GM12878 (cell line): ENCODE results near the gene PLEKHG4B. TPM values are rescaled to one million over a fixed set of nuclear protein-coding genes. Genes with fewer than 3 reads are reported as not detected.

Source experiments
- ATAC-seq: fragments of 200-7000 bp; cut with Tn5 transposase; 3 replicates; pipeline ENCODE4 v1.9.1; 2020; ENCODE audit warnings: mild to moderate bottlenecking, moderate library complexity
- BruUV-seq: library from RNA; stranded (reverse); fragments of 400-500 nt; replicated peaks from 2 replicates; lab custom pipeline; 2021; lab: Mats Ljungman, UMichigan
- CTCF ChIA-PET: fragments of 300-600 bp; sonication (Branson Sonifier 250); formaldehyde crosslinking; extraction: SDS; loops from one replicate; lab custom pipeline; 2021; ENCODE audit warnings: inconsistent platforms; lab: Yijun Ruan, JAX
- POLR2A ChIA-PET: fragments of 350-600 bp; formaldehyde crosslinking; extraction: SDS; loops from one replicate; lab custom pipeline; 2021; ENCODE audit warnings: inconsistent platforms; lab: Charles Lee
- RAD21 ChIA-PET: fragments of 300-600 bp; sonication (Branson Sonifier 250); formaldehyde crosslinking; loops from one replicate; lab custom pipeline; 2023; ENCODE audit warnings: antibody characterized with exemption; ENCODE audit not compliant: unreplicated experiment; lab: Charles Lee
- SMC1A ChIA-PET: fragments of 300-600 bp; sonication (Branson Sonifier 250); formaldehyde crosslinking; loops from one replicate; lab custom pipeline; 2023; ENCODE audit not compliant: unreplicated experiment, uncharacterized antibody; lab: Charles Lee
- DNase-seq: peaks from one replicate; pipeline ENCODE4 v3.0.0-alpha.2; 2011; ENCODE audit warnings: low read depth, low spot score
- FAIRE-seq: peaks from 3 replicates; lab custom pipeline; 2011; peaks lifted over from hg19 to GRCh38; lab: Jason Lieb, UNC
- H2AFZ ChIP-seq: 2 replicates; pipeline ENCODE4 v1.6.0; 2011; ENCODE audit warnings: low read depth, low read length, control low read depth; ENCODE audit not compliant: control insufficient read depth
- H3K27ac ChIP-seq: 2 replicates; pipeline ENCODE4 v1.5.1; 2011; ENCODE audit warnings: control low read depth; ENCODE audit not compliant: control insufficient read depth, insufficient read depth
- H3K27me3 ChIP-seq, 2 experiments: replicated peaks in 1 of 2; 2 replicates each; pipeline versions ENCODE4 v1.6.0 to v1.6.1; 2011; ENCODE audit warnings: low read length in 1 of 2; ENCODE audit not compliant: control insufficient read depth in 2 of 2, insufficient read depth in 2 of 2
- H3K36me3 ChIP-seq, 2 experiments: 2 replicates each; pipeline ENCODE4 v1.5.1; 2011; ENCODE audit warnings: low read length in 1 of 2; ENCODE audit not compliant: control insufficient read depth in 2 of 2, insufficient read depth in 2 of 2
- H3K4me1 ChIP-seq: 2 replicates; pipeline ENCODE4 v1.6.1; 2011; ENCODE audit warnings: mild to moderate bottlenecking, low read length, moderate library complexity, mixed read lengths; ENCODE audit not compliant: control insufficient read depth, insufficient read depth
- H3K4me2 ChIP-seq: 2 replicates; pipeline ENCODE4 v1.6.0; 2011; ENCODE audit warnings: control low read depth; ENCODE audit not compliant: control insufficient read depth, insufficient read depth
- H3K4me3 ChIP-seq: fragments of 200-600 bp; sonication (generic); 2 replicates; pipeline ENCODE4 v1.5.1; 2016
- H3K79me2 ChIP-seq: 2 replicates; pipeline ENCODE4 v1.6.0; 2011; ENCODE audit warnings: low read length; ENCODE audit not compliant: control insufficient read depth, insufficient read depth
- H3K9ac ChIP-seq: 2 replicates; pipeline ENCODE4 v1.8.0; 2011; ENCODE audit warnings: low read length, control low read depth, mixed read lengths; ENCODE audit not compliant: control insufficient read depth, insufficient read depth
- H3K9me3 ChIP-seq: replicated peaks from 3 replicates; pipeline ENCODE4 v1.5.1; 2011; ENCODE audit warnings: mild to moderate bottlenecking, low read length; ENCODE audit not compliant: control insufficient read depth, insufficient read depth
- H4K20me1 ChIP-seq: 2 replicates; pipeline ENCODE4 v1.6.0; 2011; ENCODE audit not compliant: control insufficient read depth, insufficient read depth
- BHLHE40 ChIP-seq, 2 experiments: fragments of 450-650 bp in 1 of 2; IDR thresholded peaks; 2 replicates each; pipeline ENCODE4 v1.6.1; 2011 to 2017; ENCODE audit warnings: low read depth in 2 of 2, borderline replicate concordance in 1 of 2, improper control_type of control experiment in 1 of 2, low read length in 1 of 2, mild to moderate bottlenecking in 1 of 2
- FOXM1 ChIP-seq: IDR thresholded peaks from 2 replicates; pipeline ENCODE4 v1.6.1; 2012; ENCODE audit warnings: low read depth, mild to moderate bottlenecking, inconsistent platforms, low read length, moderate library complexity
- IRF4 ChIP-seq: IDR thresholded peaks from 2 replicates; pipeline ENCODE4 v1.6.1; 2011; ENCODE audit warnings: low read depth, low read length
- NBN ChIP-seq: fragments of 450-650 bp; IDR thresholded peaks from 2 replicates; pipeline ENCODE4 v1.6.1; 2016
- NR2F1 ChIP-seq: fragments of 450-650 bp; conservative IDR thresholded peaks from 2 replicates; pipeline ENCODE4 v1.6.1; 2017; ENCODE audit warnings: mild to moderate bottlenecking
- RAD51 ChIP-seq: fragments of 450-650 bp; IDR thresholded peaks from 2 replicates; pipeline ENCODE4 v1.6.1; 2016; ENCODE audit warnings: moderate library complexity, mild to moderate bottlenecking, inconsistent platforms
- SMAD5 ChIP-seq: IDR thresholded peaks from 2 replicates; pipeline ENCODE4 v1.6.1; 2016; ENCODE audit warnings: antibody characterized with exemption, low read depth
- TARDBP ChIP-seq: IDR thresholded peaks from 2 replicates; pipeline ENCODE4 v1.6.1; 2016; ENCODE audit warnings: borderline replicate concordance
- TCF12 ChIP-seq: IDR thresholded peaks from 2 replicates; pipeline ENCODE4 v1.6.1; 2011; ENCODE audit warnings: low read depth, mild to moderate bottlenecking, low read length
- WGBS: methylation state at CpG from one replicate; pipeline ENCODE4 v1.1.6; 2016; ENCODE audit warnings: low lambda C conversion rate; ENCODE audit not compliant: insufficient replicate concordance, insufficient coverage; ENCODE audit errors: missing lambda C conversion rate; 5-methylcytosine and 5-hydroxymethylcytosine counted together
- in situ Hi-C: fragments of 300-500 bp; cut with MboI; formaldehyde crosslinking; loops from 9 replicates; pipeline ENCODE4 v1.14.3; 2018; ENCODE audit warnings: mixed read lengths
- intact Hi-C: fragments of 100-400 bp; cut with micrococcal nuclease; formaldehyde crosslinking; loops from one replicate; pipeline ENCODE4 v1.14.2; 2022; ENCODE audit not compliant: unreplicated experiment
- polyA plus RNA-seq, 11 experiments: library from polyadenylated mRNA; depleted of rRNA in 4 of 11; unstranded in 6 of 11; stranded (reverse) in 5 of 11; fragments of >200 nt; fragmentation: Nextera tagmentation in 4 of 11; fragmentation: Illumina TruSeq in 1 of 11; extraction: Ambion mirVana in 4 of 11; extraction: Trizol in 1 of 11; gene quantifications; 1 replicate in 1 of 11; 2 replicates in 10 of 11; pipeline versions ENCODE4 v1.2.1 to v1.2.3, GENCODE V29; 2011 to 2016; ENCODE audit warnings: inconsistent platforms in 2 of 11, missing spikeins in 2 of 11, low read depth in 1 of 11
- total RNA-seq, 4 experiments: library from RNA; depleted of rRNA in 3 of 4; stranded (reverse); fragments of >200 nt in 3 of 4; fragmentation: Illumina TruSeq in 1 of 4; extraction: Trizol in 1 of 4; gene quantifications; 2 replicates each; pipeline versions ENCODE4 v1.2.1 to v1.2.3, GENCODE V29; 2013 to 2021
- TF ChIP-seq, protein P1 (sequence below): IDR thresholded peaks from 2 replicates; pipeline ENCODE4 v1.6.1; 2012; ENCODE audit warnings: low read depth, low read length, improper control_type of control experiment
- TF ChIP-seq, protein P2 (sequence below): fragments of 450-650 bp; IDR thresholded peaks from 2 replicates; pipeline ENCODE4 v1.6.1; 2017; ENCODE audit warnings: low read depth, mild to moderate bottlenecking, moderate library complexity
- TF ChIP-seq, protein P3 (sequence below): fragments of 450-650 bp; IDR thresholded peaks from 2 replicates; pipeline ENCODE4 v1.6.1; 2017; ENCODE audit warnings: antibody characterized with exemption, mild to moderate bottlenecking, moderate library complexity
- TF ChIP-seq, protein P4 (sequence below): IDR thresholded peaks from 2 replicates; pipeline ENCODE4 v1.6.1; 2011; ENCODE audit warnings: borderline replicate concordance, low read depth, mild to moderate bottlenecking, moderate library complexity, mixed read lengths, low read length; ENCODE audit not compliant: insufficient read depth; ENCODE audit errors: extremely low read length
- TF ChIP-seq, protein P5 (sequence below): fragments of 450-650 bp; formaldehyde crosslinking; IDR thresholded peaks from 2 replicates; pipeline ENCODE4 v1.4.0; 2022; ENCODE audit warnings: mild to moderate bottlenecking, moderate library complexity

Gene PLEKHG4B
- total and polyA plus RNA-seq, 10 of the 15 experiments (the other 5 are each of a cell fraction or from before 2014, with no cell fraction given) = under 0.01 to 0.05 (median 0.01) TPM; not detected in 6

DNA sequence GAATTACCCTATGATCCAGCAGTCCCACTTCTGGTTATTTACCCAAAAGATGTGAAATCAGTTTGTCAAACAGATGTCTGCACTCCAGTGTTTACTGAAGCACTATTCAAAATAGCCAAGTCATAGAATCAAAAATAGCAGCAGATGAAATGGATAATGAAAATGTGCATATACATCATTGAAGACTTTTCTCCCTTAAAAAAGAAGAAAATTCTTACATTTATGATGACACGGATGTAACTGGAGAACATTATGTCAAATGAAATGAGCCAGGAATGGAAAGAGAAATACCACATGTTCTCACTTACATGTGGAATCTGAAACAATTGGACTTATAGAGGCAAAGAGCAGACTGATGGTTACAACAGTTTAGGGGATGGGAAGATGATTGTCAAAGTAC lies 21.5 kb upstream of the PLEKHG4B start:
- Histone ChIP-seq H3K4me1 (no peaks in the 10 kb centered on the region), H3K27me3 (no peaks in the 10 kb centered on the region), H3K27ac (no peak overlapping the region), H3K4me2 (no peak overlapping the region), H4K20me1 (no peaks in the 10 kb centered on the region), H3K9ac (no peak overlapping the region), H3K4me3 (no peak overlapping the region), H3K9me3 (no peaks in the 10 kb centered on the region), H3K36me3 (no peaks in the 10 kb centered on the region), H3K79me2 (no peaks in the 10 kb centered on the region), H2AFZ (no peak overlapping the region)
- ATAC-seq = no peak
- ChIA-PET POLR2A (no interaction called here), CTCF (interaction anchor here (0.5 kb wide), 1 partner anchor 24 kb away, joined by 3 read pairs; no protein-coding TSS in a partner anchor), RAD21 (no interaction called here), SMC1A (no interaction called here)
- no peak for DNase-seq
- no TSS peak for BruUV-seq
- FAIRE-seq = no peak
- intact Hi-C loops (no loop called here), in situ Hi-C loops (no loop called here)
- 47% methylated on average over 1 of the region's 1 CpG for WGBS
- TF ChIP-seq, protein P1, sequence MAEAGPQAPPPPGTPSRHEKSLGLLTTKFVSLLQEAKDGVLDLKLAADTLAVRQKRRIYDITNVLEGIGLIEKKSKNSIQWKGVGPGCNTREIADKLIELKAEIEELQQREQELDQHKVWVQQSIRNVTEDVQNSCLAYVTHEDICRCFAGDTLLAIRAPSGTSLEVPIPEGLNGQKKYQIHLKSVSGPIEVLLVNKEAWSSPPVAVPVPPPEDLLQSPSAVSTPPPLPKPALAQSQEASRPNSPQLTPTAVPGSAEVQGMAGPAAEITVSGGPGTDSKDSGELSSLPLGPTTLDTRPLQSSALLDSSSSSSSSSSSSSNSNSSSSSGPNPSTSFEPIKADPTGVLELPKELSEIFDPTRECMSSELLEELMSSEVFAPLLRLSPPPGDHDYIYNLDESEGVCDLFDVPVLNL = no peak
- TF ChIP-seq, protein P2, sequence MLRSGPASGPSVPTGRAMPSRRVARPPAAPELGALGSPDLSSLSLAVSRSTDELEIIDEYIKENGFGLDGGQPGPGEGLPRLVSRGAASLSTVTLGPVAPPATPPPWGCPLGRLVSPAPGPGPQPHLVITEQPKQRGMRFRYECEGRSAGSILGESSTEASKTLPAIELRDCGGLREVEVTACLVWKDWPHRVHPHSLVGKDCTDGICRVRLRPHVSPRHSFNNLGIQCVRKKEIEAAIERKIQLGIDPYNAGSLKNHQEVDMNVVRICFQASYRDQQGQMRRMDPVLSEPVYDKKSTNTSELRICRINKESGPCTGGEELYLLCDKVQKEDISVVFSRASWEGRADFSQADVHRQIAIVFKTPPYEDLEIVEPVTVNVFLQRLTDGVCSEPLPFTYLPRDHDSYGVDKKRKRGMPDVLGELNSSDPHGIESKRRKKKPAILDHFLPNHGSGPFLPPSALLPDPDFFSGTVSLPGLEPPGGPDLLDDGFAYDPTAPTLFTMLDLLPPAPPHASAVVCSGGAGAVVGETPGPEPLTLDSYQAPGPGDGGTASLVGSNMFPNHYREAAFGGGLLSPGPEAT = no peak
- TF ChIP-seq NR2F1 = no peak
- TF ChIP-seq, protein P3, sequence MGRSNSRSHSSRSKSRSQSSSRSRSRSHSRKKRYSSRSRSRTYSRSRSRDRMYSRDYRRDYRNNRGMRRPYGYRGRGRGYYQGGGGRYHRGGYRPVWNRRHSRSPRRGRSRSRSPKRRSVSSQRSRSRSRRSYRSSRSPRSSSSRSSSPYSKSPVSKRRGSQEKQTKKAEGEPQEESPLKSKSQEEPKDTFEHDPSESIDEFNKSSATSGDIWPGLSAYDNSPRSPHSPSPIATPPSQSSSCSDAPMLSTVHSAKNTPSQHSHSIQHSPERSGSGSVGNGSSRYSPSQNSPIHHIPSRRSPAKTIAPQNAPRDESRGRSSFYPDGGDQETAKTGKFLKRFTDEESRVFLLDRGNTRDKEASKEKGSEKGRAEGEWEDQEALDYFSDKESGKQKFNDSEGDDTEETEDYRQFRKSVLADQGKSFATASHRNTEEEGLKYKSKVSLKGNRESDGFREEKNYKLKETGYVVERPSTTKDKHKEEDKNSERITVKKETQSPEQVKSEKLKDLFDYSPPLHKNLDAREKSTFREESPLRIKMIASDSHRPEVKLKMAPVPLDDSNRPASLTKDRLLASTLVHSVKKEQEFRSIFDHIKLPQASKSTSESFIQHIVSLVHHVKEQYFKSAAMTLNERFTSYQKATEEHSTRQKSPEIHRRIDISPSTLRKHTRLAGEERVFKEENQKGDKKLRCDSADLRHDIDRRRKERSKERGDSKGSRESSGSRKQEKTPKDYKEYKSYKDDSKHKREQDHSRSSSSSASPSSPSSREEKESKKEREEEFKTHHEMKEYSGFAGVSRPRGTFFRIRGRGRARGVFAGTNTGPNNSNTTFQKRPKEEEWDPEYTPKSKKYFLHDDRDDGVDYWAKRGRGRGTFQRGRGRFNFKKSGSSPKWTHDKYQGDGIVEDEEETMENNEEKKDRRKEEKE = no peak
- no peak for TF ChIP-seq TCF12
- no peak for TF ChIP-seq NBN
- no peak for TF ChIP-seq TARDBP
- TF ChIP-seq RAD51 = no peak
- no peak for TF ChIP-seq SMAD5
- TF ChIP-seq, protein P4, sequence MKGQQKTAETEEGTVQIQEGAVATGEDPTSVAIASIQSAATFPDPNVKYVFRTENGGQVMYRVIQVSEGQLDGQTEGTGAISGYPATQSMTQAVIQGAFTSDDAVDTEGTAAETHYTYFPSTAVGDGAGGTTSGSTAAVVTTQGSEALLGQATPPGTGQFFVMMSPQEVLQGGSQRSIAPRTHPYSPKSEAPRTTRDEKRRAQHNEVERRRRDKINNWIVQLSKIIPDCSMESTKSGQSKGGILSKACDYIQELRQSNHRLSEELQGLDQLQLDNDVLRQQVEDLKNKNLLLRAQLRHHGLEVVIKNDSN = no peak
- TF ChIP-seq, protein P5, sequence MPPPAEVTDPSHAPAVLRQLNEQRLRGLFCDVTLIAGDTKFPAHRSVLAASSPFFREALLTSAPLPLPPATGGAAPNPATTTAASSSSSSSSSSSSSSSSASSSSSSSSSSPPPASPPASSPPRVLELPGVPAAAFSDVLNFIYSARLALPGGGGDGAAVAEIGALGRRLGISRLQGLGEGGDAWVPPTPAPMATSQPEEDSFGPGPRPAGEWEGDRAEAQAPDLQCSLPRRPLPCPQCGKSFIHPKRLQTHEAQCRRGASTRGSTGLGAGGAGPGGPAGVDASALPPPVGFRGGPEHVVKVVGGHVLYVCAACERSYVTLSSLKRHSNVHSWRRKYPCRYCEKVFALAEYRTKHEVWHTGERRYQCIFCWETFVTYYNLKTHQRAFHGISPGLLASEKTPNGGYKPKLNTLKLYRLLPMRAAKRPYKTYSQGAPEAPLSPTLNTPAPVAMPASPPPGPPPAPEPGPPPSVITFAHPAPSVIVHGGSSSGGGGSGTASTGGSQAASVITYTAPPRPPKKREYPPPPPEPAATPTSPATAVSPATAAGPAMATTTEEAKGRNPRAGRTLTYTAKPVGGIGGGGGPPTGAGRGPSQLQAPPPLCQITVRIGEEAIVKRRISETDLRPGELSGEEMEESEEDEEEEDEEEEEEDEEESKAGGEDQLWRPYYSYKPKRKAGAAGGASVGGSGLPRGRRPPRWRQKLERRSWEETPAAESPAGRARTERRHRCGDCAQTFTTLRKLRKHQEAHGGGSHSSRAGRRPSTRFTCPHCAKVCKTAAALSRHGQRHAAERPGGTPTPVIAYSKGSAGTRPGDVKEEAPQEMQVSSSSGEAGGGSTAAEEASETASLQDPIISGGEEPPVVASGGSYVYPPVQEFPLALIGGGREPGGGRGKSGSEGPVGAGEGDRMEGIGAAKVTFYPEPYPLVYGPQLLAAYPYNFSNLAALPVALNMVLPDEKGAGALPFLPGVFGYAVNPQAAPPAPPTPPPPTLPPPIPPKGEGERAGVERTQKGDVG (CRISPR knock-in tag) = no peak
- no peak for TF ChIP-seq BHLHE40 (IDR thresholded peaks at IDR 0.05; ENCODE audit: borderline replicate concordance in 1 of 2, low read depth in 2 of 2, low read length in 1 of 2)
- no peak for TF ChIP-seq FOXM1
- TF ChIP-seq IRF4 = no peak
